ENCODE data around the gene NDRG2.

DNA sequence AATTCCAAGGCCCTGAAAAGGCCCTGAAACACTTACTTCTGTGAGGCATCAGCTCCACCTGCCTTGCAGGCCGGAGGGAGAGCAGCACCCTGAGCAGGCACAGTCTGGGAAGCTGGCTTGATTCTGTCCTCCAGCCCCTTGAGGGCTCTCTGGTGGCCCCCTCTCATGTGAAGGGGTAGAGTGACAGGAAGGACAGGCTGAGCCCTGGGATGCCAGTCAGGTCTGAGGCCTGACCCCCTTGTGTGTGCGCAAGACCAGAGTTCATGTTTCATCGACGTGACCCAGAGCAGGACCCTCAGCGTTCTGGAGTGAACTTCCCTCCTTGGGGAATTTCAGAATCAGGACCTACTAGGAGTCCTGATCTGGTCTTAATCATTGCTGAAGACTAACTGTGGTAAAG lies 34.0 kb upstream of the NDRG2 start:
- TF ChIP-seq, protein P1, sequence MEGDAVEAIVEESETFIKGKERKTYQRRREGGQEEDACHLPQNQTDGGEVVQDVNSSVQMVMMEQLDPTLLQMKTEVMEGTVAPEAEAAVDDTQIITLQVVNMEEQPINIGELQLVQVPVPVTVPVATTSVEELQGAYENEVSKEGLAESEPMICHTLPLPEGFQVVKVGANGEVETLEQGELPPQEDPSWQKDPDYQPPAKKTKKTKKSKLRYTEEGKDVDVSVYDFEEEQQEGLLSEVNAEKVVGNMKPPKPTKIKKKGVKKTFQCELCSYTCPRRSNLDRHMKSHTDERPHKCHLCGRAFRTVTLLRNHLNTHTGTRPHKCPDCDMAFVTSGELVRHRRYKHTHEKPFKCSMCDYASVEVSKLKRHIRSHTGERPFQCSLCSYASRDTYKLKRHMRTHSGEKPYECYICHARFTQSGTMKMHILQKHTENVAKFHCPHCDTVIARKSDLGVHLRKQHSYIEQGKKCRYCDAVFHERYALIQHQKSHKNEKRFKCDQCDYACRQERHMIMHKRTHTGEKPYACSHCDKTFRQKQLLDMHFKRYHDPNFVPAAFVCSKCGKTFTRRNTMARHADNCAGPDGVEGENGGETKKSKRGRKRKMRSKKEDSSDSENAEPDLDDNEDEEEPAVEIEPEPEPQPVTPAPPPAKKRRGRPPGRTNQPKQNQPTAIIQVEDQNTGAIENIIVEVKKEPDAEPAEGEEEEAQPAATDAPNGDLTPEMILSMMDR (IDR thresholded peaks at IDR 0.05), result no peak
- TF ChIP-seq POLR2A (IDR thresholded peaks at IDR 0.05), result no peak
